GM12874 (cell line): ENCODE measurements around the gene SAMD3.

Experiments used
- TF ChIP-seq, protein P1 (sequence below): IDR thresholded peaks from 2 replicates; pipeline ENCODE4 v1.5.1; 2011; ENCODE audit warnings: low read depth, mild to moderate bottlenecking, control low read depth, low read length, moderate library complexity; ENCODE audit not compliant: insufficient read depth

Gene SAMD3

GRCh38 chr6:130167655-130168054, 55.1 kb downstream of the SAMD3 start:
- TF ChIP-seq, protein P1, sequence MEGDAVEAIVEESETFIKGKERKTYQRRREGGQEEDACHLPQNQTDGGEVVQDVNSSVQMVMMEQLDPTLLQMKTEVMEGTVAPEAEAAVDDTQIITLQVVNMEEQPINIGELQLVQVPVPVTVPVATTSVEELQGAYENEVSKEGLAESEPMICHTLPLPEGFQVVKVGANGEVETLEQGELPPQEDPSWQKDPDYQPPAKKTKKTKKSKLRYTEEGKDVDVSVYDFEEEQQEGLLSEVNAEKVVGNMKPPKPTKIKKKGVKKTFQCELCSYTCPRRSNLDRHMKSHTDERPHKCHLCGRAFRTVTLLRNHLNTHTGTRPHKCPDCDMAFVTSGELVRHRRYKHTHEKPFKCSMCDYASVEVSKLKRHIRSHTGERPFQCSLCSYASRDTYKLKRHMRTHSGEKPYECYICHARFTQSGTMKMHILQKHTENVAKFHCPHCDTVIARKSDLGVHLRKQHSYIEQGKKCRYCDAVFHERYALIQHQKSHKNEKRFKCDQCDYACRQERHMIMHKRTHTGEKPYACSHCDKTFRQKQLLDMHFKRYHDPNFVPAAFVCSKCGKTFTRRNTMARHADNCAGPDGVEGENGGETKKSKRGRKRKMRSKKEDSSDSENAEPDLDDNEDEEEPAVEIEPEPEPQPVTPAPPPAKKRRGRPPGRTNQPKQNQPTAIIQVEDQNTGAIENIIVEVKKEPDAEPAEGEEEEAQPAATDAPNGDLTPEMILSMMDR: no peak

GRCh38 chr6:130164251-130164650, 58.5 kb downstream of the SAMD3 start:
- TF ChIP-seq, protein P1: no peak

DNA sequence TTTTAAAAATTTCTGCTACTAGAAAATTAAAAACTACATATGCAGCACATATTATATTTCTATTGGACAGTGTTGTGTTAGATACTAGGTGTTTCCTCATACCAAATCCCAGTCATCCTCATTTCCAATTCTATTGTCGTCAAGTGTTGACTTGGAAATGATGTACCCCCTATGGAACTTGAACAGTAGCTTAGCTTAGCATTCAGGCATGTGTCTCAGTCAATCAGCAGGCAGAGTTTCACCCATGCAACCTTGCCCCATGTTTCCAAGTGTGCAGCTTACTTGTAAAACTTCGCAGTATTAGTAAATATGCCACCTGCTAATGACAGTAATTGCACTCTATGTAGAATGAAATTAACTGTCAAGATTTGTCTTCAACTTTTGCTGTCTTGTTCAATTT, 59.5 kb downstream of the SAMD3 start:
- TF ChIP-seq, protein P1: no peak

DNA sequence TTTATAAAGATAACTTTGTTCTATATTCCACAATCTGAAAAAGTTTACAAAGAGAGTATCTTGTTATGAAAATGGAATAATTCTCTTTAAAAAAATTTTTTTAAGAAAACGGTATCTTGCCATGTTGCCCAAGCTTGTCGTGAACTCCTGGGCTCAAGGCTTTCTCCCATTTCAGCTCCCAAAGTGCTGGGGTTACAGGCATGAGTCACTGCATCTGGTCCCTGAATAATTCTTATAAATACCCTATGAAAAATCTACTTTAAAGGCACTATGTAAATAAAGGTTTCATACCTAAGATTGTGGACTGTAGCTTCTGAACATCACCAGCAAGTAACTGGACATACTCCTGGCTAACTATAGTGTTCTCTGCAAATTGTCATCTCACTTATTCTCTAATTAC, 60.3 kb downstream of the SAMD3 start:
- TF ChIP-seq, protein P1: no peak

DNA sequence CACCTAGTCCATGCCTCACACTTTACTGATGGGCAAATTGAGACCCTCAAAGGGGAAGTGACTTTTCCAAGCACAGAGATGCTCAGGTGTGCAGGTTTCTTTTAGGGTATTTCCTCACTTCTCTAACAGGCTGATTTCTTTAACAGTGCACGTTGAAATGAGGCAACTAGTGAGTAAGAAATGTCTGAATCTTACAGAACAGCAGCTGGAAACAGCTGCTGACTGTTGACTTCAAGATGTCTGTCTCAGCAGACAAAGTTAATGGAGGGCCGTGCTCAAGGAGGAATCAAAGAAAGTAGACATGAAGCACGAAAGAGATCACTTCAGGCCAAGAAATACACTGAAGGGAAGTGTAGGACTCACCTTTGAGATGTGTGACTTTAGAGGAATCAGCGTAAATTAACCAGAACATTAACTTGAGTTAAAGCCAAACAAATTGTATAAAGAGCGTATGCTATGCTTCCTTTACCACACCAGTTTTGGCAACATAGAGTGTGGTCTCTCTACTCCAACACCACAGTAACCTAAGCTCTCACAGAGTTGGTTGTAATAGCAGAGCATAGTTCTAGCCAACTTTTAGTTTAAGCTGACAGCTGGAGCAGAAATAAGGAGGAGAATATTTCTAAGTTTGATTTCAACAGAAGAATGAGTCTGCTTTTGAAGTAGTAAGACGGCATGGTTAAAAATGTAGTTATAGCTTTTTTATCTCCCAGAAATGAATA, 60.9 kb downstream of the SAMD3 start:
- TF ChIP-seq, protein P1: no peak

GRCh38 chr6:130159956-130160355, 62.8 kb downstream of the SAMD3 start:
- TF ChIP-seq, protein P1: no peak

DNA sequence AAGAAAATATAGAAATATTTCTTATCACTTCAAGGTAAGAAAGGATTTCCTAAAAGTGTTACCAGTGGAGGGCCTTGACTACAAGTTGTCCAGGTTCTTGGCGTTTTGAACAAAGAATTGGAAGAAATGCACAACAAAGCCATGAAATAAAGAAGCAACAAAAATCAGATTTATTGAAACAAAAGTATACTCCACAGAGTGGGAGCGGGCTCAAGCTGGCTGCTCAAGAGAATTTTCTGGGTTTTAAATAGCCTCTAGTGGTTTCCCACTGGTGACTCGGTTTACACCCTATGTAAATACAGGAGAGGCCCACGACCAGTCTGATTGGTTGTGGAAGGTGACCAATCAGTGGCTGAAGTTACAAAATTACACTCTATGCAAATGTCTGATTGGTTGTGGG, 64.2 kb downstream of the SAMD3 start:
- TF ChIP-seq, protein P1: no peak
